Activated gamma-delta T cell treated with Interleukin-2 at 50 U/mL for 16 hours (primary cell): ENCODE results near the gene ATP8B2.

Experiments used
- DNase-seq: peaks from one replicate; pipeline ENCODE4 v3.0.0-alpha.2; 2020

Gene ATP8B2

DNA sequence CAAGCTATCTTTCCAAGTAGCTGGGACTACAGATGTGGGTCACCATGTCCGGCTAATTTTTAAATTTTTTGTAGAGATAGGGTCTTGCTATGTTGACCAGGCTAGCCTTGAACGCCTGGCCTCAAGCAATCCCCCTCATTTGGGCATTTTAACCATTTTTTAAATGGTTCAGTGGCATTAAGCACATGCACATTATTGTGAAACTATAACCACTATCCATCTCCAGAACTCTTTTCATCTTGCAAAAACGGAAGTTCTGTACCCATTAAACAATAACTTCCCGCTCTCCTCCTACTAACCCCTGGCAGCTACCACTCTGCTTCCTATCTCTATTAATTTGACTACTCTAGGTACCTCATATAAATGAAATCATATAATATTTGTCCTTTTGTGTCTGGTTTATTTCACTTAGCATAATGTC, 75.1 kb downstream of the ATP8B2 start:
- DNase-seq = no peak
